Neural cell (in vitro differentiated cells): ENCODE measurements around the gene FGD4. TPM values are rescaled to one million over a fixed set of nuclear protein-coding genes. Genes with fewer than 3 reads are reported as not detected.

Source experiments
- H2AFZ ChIP-seq: fragments of 200-600, 300-800 bp; sonication (generic), shearing (Covaris generic); 2 replicates; pipeline ENCODE4 v1.6.0; 2014; ENCODE audit warnings: low read depth, mild to moderate bottlenecking, antibody characterized with exemption, low read length, moderate library complexity
- H3F3A ChIP-seq: fragments of 200-600 bp; shearing (Covaris generic); 2 replicates; pipeline ENCODE4 v1.6.1; 2016; ENCODE audit warnings: mild to moderate bottlenecking, moderate library complexity, mixed read lengths, antibody characterized with exemption, low read length; ENCODE audit not compliant: insufficient read depth, poor library complexity, severe bottlenecking
- H3K27ac ChIP-seq: fragments of 200-600, 300-800 bp; sonication (generic), shearing (Covaris generic); 2 replicates; pipeline ENCODE4 v1.5.1; 2014; ENCODE audit warnings: mild to moderate bottlenecking, low read length, moderate library complexity
- H3K27me3 ChIP-seq: fragments of 300-800, 200-600 bp; sonication (generic), shearing (Covaris generic); 2 replicates; pipeline ENCODE4 v1.6.0; 2014; ENCODE audit warnings: mild to moderate bottlenecking, low read depth, low read length, moderate library complexity; ENCODE audit not compliant: insufficient read depth
- H3K36me3 ChIP-seq: fragments of 300-800, 200-600 bp; sonication (generic), shearing (Covaris generic); 2 replicates; pipeline ENCODE4 v1.5.1; 2014; ENCODE audit warnings: mild to moderate bottlenecking, antibody characterized with exemption, low read length, moderate library complexity; ENCODE audit not compliant: insufficient read depth
- H3K4me2 ChIP-seq: fragments of 300-800, 200-600 bp; sonication (generic), shearing (Covaris generic); 2 replicates; pipeline ENCODE4 v1.6.0; 2014; ENCODE audit warnings: mild to moderate bottlenecking, low read length
- H3K4me3 ChIP-seq: fragments of 300-800, 200-600 bp; sonication (generic), shearing (Covaris generic); 2 replicates; pipeline ENCODE4 v1.5.1; 2014; ENCODE audit warnings: mild to moderate bottlenecking, low read length, moderate library complexity
- H3K79me2 ChIP-seq: fragments of 200-600 bp; shearing (Covaris generic); replicated peaks from 2 replicates; pipeline ENCODE4 v1.6.0; 2014; ENCODE audit warnings: mild to moderate bottlenecking, low read length, moderate library complexity; ENCODE audit not compliant: insufficient read depth
- H3K9ac ChIP-seq: fragments of 300-800, 200-600 bp; sonication (generic), shearing (Covaris generic); 2 replicates; pipeline ENCODE4 v1.6.1; 2016; ENCODE audit warnings: mild to moderate bottlenecking, low read length, mixed read lengths
- H3K9me2 ChIP-seq: fragments of 200-600 bp; shearing (Covaris generic); 2 replicates; pipeline ENCODE4 v1.6.1; 2016; ENCODE audit warnings: mild to moderate bottlenecking, low read length, mixed read lengths; ENCODE audit not compliant: insufficient read depth
- H3K9me3 ChIP-seq: fragments of 200-600, 300-800 bp; sonication (generic), shearing (Covaris generic); 2 replicates; pipeline ENCODE4 v1.6.1; 2016; ENCODE audit warnings: mild to moderate bottlenecking, mixed run types, low read length, moderate library complexity, mixed read lengths
- H4K20me1 ChIP-seq: fragments of 200-600 bp; shearing (Covaris generic); 2 replicates; pipeline ENCODE4 v1.6.1; 2016; ENCODE audit warnings: mild to moderate bottlenecking, mixed run types; ENCODE audit not compliant: insufficient read depth
- EP300 ChIP-seq: fragments of 450-650 bp; conservative IDR thresholded peaks from 2 replicates; pipeline ENCODE4 v1.6.1; 2014; ENCODE audit warnings: antibody characterized with exemption, mild to moderate bottlenecking, moderate library complexity; ENCODE audit not compliant: poor library complexity, severe bottlenecking
- EZH2 ChIP-seq: fragments of 200-600, 300-800 bp; shearing (Covaris generic), sonication (generic); IDR thresholded peaks from 2 replicates; pipeline ENCODE4 v1.6.1; 2014; ENCODE audit warnings: antibody characterized with exemption, low read length, borderline replicate concordance, mild to moderate bottlenecking; ENCODE audit not compliant: insufficient read depth, poor library complexity, severe bottlenecking
- MXI1 ChIP-seq: fragments of 450-650 bp; conservative IDR thresholded peaks from 2 replicates; pipeline ENCODE4 v1.6.1; 2014; ENCODE audit warnings: antibody characterized with exemption, mild to moderate bottlenecking; ENCODE audit not compliant: poor library complexity, severe bottlenecking
- POLR2AphosphoS5 ChIP-seq: IDR thresholded peaks from 2 replicates; pipeline ENCODE4 v1.6.1; 2012
- RAD21 ChIP-seq: fragments of 450-650 bp; conservative IDR thresholded peaks from 2 replicates; pipeline ENCODE4 v1.6.1; 2014; ENCODE audit warnings: antibody characterized with exemption, mild to moderate bottlenecking, moderate library complexity
- SMC3 ChIP-seq: fragments of 450-650 bp; conservative IDR thresholded peaks from 2 replicates; pipeline ENCODE4 v1.6.1; 2014; ENCODE audit warnings: antibody characterized with exemption, mild to moderate bottlenecking, moderate library complexity; ENCODE audit not compliant: poor library complexity
- TAF1 ChIP-seq: IDR thresholded peaks from 2 replicates; pipeline ENCODE4 v1.6.1; 2012; ENCODE audit warnings: low read depth
- polyA plus RNA-seq: library from polyadenylated mRNA; depleted of rRNA; stranded (reverse); fragments of >200 nt; gene quantifications from 2 replicates; pipeline ENCODE4 v1.2.3, GENCODE V29; 2014
- TF ChIP-seq, protein P1 (sequence below): fragments of 450-650 bp; IDR thresholded peaks from 2 replicates; pipeline ENCODE4 v1.5.1; 2014; ENCODE audit warnings: antibody characterized with exemption, mild to moderate bottlenecking, moderate library complexity; ENCODE audit not compliant: poor library complexity, severe bottlenecking
- TF ChIP-seq, protein P2 (sequence below): IDR thresholded peaks from 2 replicates; pipeline ENCODE4 v1.6.1; 2012; ENCODE audit warnings: borderline replicate concordance

Gene FGD4
- polyA plus RNA-seq, 1 donor from 2014 or later = 24.4 TPM

DNA sequence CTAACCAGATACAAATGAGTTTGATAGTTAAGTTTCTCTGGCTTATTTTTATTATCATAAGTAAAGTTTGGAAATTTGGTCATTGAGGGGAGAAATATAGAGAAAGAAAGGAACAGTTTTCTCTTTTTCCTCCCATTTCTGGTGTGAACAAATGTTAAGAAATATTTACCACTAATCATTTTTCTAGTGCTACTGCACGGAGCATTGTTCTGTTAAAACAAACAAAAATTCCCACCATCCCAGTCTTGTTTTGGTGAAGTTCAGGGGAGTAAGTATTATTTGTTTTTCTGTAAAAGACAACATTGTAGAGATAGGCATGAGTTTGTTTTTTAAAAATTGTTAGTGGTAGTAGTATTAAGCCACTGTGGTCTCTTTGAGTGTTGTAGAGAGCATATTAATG, 135.3 kb downstream of the FGD4 start:
- TF ChIP-seq TAF1 (no peak), EZH2 (no peak), MXI1 (no peak), EP300 (no peak), POLR2AphosphoS5 (no peak), RAD21 (no peak), SMC3 (no peak)
- TF ChIP-seq, protein P1, sequence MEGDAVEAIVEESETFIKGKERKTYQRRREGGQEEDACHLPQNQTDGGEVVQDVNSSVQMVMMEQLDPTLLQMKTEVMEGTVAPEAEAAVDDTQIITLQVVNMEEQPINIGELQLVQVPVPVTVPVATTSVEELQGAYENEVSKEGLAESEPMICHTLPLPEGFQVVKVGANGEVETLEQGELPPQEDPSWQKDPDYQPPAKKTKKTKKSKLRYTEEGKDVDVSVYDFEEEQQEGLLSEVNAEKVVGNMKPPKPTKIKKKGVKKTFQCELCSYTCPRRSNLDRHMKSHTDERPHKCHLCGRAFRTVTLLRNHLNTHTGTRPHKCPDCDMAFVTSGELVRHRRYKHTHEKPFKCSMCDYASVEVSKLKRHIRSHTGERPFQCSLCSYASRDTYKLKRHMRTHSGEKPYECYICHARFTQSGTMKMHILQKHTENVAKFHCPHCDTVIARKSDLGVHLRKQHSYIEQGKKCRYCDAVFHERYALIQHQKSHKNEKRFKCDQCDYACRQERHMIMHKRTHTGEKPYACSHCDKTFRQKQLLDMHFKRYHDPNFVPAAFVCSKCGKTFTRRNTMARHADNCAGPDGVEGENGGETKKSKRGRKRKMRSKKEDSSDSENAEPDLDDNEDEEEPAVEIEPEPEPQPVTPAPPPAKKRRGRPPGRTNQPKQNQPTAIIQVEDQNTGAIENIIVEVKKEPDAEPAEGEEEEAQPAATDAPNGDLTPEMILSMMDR = no peak
- TF ChIP-seq, protein P2, sequence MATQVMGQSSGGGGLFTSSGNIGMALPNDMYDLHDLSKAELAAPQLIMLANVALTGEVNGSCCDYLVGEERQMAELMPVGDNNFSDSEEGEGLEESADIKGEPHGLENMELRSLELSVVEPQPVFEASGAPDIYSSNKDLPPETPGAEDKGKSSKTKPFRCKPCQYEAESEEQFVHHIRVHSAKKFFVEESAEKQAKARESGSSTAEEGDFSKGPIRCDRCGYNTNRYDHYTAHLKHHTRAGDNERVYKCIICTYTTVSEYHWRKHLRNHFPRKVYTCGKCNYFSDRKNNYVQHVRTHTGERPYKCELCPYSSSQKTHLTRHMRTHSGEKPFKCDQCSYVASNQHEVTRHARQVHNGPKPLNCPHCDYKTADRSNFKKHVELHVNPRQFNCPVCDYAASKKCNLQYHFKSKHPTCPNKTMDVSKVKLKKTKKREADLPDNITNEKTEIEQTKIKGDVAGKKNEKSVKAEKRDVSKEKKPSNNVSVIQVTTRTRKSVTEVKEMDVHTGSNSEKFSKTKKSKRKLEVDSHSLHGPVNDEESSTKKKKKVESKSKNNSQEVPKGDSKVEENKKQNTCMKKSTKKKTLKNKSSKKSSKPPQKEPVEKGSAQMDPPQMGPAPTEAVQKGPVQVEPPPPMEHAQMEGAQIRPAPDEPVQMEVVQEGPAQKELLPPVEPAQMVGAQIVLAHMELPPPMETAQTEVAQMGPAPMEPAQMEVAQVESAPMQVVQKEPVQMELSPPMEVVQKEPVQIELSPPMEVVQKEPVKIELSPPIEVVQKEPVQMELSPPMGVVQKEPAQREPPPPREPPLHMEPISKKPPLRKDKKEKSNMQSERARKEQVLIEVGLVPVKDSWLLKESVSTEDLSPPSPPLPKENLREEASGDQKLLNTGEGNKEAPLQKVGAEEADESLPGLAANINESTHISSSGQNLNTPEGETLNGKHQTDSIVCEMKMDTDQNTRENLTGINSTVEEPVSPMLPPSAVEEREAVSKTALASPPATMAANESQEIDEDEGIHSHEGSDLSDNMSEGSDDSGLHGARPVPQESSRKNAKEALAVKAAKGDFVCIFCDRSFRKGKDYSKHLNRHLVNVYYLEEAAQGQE = no peak
- H3K27me3 ChIP-seq = no peaks in the 10 kb centered on the region
- no peaks in the 10 kb centered on the region for H3K9me3 ChIP-seq
- no peak overlapping the region for H3K4me2 ChIP-seq
- no peak overlapping the region for H3K9ac ChIP-seq
- no peaks in the 10 kb centered on the region for H3K9me2 ChIP-seq
- no peak overlapping the region for H3K4me3 ChIP-seq
- no peaks in the 10 kb centered on the region for H3F3A ChIP-seq
- no peaks in the 10 kb centered on the region for H3K36me3 ChIP-seq
- H3K27ac ChIP-seq = no peak overlapping the region
- H4K20me1 ChIP-seq = no peaks in the 10 kb centered on the region
- peaks cover 88% of the 10 kb centered on the region for H3K79me2 ChIP-seq
- H2AFZ ChIP-seq = no peak overlapping the region

DNA sequence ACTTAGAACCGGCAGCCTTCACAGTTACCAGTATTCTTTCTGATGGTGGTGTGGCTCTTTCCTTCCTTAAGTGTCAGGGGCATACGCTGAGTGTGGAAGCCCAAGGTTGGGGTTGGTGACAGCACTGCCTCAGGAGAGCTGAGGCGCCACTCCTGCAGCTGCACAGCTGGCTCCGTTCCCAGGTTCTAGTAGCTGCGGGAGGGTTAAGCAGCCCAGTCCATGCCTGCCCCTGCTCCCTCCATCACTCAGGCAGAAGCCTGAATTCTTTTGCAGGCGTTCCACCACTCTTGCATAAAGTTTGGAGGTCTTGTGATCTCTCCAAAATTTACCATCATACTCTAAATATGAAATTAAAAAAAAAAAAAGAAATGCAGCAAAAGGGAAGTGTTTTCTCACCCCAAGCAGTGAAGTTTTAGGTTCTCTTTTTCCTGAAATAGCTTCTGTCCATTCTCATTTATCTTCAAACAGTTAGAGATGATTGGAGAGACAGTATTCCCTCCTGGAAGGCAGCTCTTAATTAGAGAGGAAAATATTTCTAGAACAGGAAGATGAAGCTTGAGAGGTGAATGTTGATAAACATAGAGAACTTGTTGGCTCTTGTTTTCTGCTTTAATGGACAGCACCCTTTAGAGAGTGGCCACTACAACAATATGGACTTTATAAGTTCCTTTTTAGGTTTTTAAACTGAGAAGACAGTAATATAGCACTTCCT, 136.1 kb downstream of the FGD4 start:
- Histone ChIP-seq H3K4me2 (no peak overlapping the region), H4K20me1 (no peaks in the 10 kb centered on the region), H3K79me2 (peaks cover 93% of the 10 kb centered on the region), H3K27ac (no peak overlapping the region), H2AFZ (no peak overlapping the region), H3K9me3 (no peaks in the 10 kb centered on the region), H3K4me3 (no peak overlapping the region), H3K36me3 (no peaks in the 10 kb centered on the region), H3K9ac (no peak overlapping the region), H3K27me3 (no peaks in the 10 kb centered on the region), H3K9me2 (no peaks in the 10 kb centered on the region), H3F3A (no peaks in the 10 kb centered on the region)
- TF ChIP-seq EP300 (no peak), EZH2 (no peak), MXI1 (no peak), TAF1 (no peak), POLR2AphosphoS5 (no peak)
- TF ChIP-seq, protein P1 = no peak
- TF ChIP-seq, protein P2 = no peak
